Testis (tissue), 3 donors: ENCODE measurements around the gene TMEM181. TPM values are rescaled to one million over a fixed set of nuclear protein-coding genes. Genes with fewer than 3 reads are reported as not detected.

ENCODE experiments used
- DNase-seq: peaks from one replicate; pipeline ENCODE4 v3.0.0-alpha.2; 2019
- H3K27ac ChIP-seq, 2 donors: fragments of 200-600 bp; sonication (generic); one replicate each; pipeline ENCODE4 v1.5.1; 2019
- H3K27me3 ChIP-seq: fragments of 200-600 bp; sonication (generic); one replicate; pipeline ENCODE4 v1.5.1; 2019
- H3K36me3 ChIP-seq: fragments of 200-600 bp; sonication (generic); one replicate; pipeline ENCODE4 v1.5.1; 2017; ENCODE audit warnings: low read depth; ENCODE audit errors: missing control alignments
- H3K4me1 ChIP-seq: fragments of 200-600 bp; sonication (generic); one replicate; pipeline ENCODE4 v1.5.1; 2019
- H3K4me3 ChIP-seq, 2 donors: fragments of 200-600 bp; sonication (generic); one replicate each; pipeline ENCODE4 v1.5.1; 2017 to 2019
- H3K9me3 ChIP-seq: fragments of 200-600 bp; sonication (generic); one replicate; pipeline ENCODE4 v1.5.1; 2017
- POLR2A ChIP-seq: fragments of 450-650 bp; IDR thresholded peaks from one replicate; pipeline ENCODE4 v1.6.1; 2017; ENCODE audit warnings: antibody characterized with exemption, mild to moderate bottlenecking, moderate library complexity
- WGBS, 2 donors: methylation state at CpG; one replicate each; pipeline ENCODE4 v1.1.5; 2018; 5-methylcytosine and 5-hydroxymethylcytosine counted together
- intact Hi-C: fragments of 100-400 bp; cut with DNase I; formaldehyde crosslinking; loops from one replicate; pipeline ENCODE4 v1.15.1; 2023; ENCODE audit warnings: low total_unique reads
- polyA plus RNA-seq: library from polyadenylated mRNA; stranded (reverse); fragments of 350-450 nt; fragmentation: Illumina TruSeq; extraction: RNeasy Lipid Tissue Mini Kit (QIAGEN cat#74804); gene quantifications from one replicate; pipeline ENCODE4 v1.2.3, GENCODE V29; 2014; ENCODE audit warnings: low read depth, low replicate concordance; ENCODE audit not compliant: insufficient read depth
- total RNA-seq, 2 donors: library from RNA; depleted of rRNA; stranded (reverse); fragments of >200 nt; gene quantifications; one replicate each; pipeline ENCODE4 v1.2.3, GENCODE V29; 2016
- TF ChIP-seq, protein P1 (sequence below), 3 experiments: fragments of 450-650 bp in 2 of 3; fragments of 200-600 bp in 1 of 3; sonication (generic) in 1 of 3; IDR thresholded peaks; one replicate each; pipeline ENCODE4 v1.5.1; 2016 to 2019; ENCODE audit warnings: antibody characterized with exemption in 3 of 3, mild to moderate bottlenecking in 2 of 3, moderate library complexity in 1 of 3

Gene TMEM181
- total and polyA plus RNA-seq, 3 donors from 2014 or later, result 41.4 to 81.0 (median 74.6) TPM

DNA sequence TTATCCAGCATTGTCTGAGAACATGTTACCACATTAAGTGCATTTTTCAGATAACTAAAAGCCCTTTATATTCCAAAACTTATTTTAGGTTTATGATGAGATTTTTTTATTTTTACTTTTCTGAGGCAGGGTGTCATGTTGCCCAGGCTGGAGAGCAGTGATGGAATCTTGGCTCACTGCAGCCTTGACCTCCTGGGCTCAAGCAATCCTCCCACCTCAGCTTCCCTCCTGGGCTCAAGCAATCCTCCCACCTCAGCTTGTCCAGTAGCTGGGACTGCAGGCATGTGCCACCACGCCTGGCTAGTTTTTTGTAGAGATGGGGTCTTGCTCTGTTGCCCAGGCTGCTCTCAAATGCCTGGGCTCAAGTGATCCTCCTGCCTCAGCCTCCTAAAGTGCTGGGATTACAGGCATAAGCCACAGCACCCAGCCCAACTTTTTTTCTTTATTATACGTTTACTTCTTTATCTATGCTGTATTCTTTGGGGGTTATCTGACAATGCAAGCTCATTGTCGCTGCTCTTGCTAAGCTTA lies 78.5 kb downstream of the TMEM181 start:
- 56 to 68% methylated on average over 3 of the region's 3 CpGs for WGBS, 2 donors
- Histone ChIP-seq H3K9me3 (no peaks in the 10 kb centered on the region), H3K27me3 (no peaks in the 10 kb centered on the region), H3K4me3 (no peak overlapping the region), H3K4me1 (peaks cover 27% of the 10 kb centered on the region), H3K36me3 (no peaks in the 10 kb centered on the region), H3K27ac (no peak overlapping the region)
- intact Hi-C loops, result no loop called here
- DNase-seq, result no peak
- TF ChIP-seq POLR2A, result no peak
- TF ChIP-seq, protein P1, sequence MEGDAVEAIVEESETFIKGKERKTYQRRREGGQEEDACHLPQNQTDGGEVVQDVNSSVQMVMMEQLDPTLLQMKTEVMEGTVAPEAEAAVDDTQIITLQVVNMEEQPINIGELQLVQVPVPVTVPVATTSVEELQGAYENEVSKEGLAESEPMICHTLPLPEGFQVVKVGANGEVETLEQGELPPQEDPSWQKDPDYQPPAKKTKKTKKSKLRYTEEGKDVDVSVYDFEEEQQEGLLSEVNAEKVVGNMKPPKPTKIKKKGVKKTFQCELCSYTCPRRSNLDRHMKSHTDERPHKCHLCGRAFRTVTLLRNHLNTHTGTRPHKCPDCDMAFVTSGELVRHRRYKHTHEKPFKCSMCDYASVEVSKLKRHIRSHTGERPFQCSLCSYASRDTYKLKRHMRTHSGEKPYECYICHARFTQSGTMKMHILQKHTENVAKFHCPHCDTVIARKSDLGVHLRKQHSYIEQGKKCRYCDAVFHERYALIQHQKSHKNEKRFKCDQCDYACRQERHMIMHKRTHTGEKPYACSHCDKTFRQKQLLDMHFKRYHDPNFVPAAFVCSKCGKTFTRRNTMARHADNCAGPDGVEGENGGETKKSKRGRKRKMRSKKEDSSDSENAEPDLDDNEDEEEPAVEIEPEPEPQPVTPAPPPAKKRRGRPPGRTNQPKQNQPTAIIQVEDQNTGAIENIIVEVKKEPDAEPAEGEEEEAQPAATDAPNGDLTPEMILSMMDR (IDR thresholded peaks at IDR 0.05), result no peak

DNA sequence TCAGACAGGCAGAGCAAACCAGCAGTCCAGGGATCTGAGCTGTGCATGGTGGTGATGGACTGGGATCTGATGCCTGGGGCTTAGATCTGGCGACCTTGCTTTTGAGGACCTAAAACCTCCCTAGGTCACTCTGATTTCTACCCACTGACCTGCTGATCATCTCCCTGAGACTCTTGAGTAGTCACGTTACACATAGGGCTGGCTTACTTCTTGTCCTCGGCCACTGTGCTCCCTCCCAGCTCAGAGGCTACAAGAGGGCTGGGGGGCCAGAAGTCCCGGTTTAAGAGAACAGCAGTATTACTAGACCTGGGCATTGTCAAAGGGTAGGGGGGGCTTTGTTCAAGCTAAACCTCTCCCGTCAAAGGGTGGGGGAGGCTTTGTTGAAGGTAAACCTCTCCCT lies 79.2 kb downstream of the TMEM181 start:
- no peak for DNase-seq
- no peak overlapping the region for H3K27ac ChIP-seq
- H3K36me3 ChIP-seq, result no peaks in the 10 kb centered on the region
- H3K4me3 ChIP-seq, result no peak overlapping the region
- peaks cover 30% of the 10 kb centered on the region for H3K4me1 ChIP-seq
- no peaks in the 10 kb centered on the region for H3K9me3 ChIP-seq
- WGBS, 2 donors, result 75 to 81% methylated on average over 5 of the region's 5 CpGs
- H3K27me3 ChIP-seq, result no peaks in the 10 kb centered on the region
- TF ChIP-seq, protein P1 (IDR thresholded peaks at IDR 0.05), result no peak
- no peak for TF ChIP-seq POLR2A
- intact Hi-C loops, result no loop called here

DNA sequence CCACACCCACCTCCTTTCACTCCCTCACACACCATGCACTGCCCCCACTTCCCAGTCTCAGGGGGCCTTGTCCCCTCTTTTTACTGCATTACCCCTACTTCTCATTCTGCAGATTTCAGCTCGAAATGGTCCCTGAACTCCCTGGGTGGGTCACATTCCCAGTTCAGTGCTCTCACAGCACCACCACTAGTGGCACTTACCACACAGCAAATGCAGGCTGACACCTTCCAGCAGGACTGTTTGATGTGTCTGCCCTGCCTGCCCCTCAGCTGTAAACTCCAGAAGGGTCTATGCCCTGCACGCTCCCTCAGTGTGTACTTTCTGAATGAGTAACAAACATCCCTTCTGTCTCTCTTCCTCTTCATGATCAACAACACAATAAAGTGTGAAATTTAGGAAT lies 80.6 kb downstream of the TMEM181 start:
- Histone ChIP-seq H3K4me1 (peaks cover 30% of the 10 kb centered on the region), H3K36me3 (no peaks in the 10 kb centered on the region), H3K9me3 (no peaks in the 10 kb centered on the region), H3K27me3 (no peaks in the 10 kb centered on the region), H3K27ac (peak overlapping the region in 1 of 2 donors; percentile 14), H3K4me3 (no peak overlapping the region)
- no peak for DNase-seq
- TF ChIP-seq, protein P1 (IDR thresholded peaks at IDR 0.05), result no peak
- no peak for TF ChIP-seq POLR2A
- intact Hi-C loops, result no loop called here
- 79 to 90% methylated on average over 2 of the region's 2 CpGs for WGBS, 2 donors

DNA sequence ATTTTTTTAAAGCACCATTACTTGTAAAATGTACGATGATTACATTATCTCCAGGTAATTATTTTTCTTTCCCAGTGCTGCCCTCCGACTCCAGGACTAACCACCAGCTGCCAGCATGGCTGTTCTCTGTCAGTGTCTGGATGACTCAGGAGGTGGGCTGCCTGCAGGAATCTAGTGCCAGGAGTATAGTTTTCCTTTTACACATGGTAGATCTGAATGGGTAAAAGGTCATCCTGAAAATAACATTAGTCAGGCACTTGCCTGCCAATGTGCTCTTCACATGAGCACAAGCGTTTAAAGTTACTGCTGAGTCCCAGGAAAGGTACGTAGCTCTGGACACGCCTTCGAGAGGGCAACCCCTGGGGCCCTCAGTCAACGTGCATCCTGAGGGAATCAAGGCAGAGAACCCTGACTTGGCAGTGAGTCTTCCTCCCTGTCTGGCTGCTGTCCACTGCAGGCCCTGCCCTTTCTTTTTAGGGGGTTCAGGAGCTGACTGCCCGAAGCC lies 82.3 kb downstream of the TMEM181 start:
- DNase-seq, result no peak

More for the DNA sequence above, 82.3 kb downstream of the TMEM181 start:
- H3K27ac ChIP-seq, result peak overlapping the region; percentile 88 to 95
- H3K4me3 ChIP-seq, result no peak overlapping the region
- H3K27me3 ChIP-seq, result no peaks in the 10 kb centered on the region
- 39 to 45% methylated on average over 8 of the region's 8 CpGs for WGBS, 2 donors
- H3K36me3 ChIP-seq, result no peaks in the 10 kb centered on the region
- H3K4me1 ChIP-seq, result peaks cover 30% of the 10 kb centered on the region
- H3K9me3 ChIP-seq, result no peaks in the 10 kb centered on the region
- TF ChIP-seq, protein P1 (IDR thresholded peaks at IDR 0.05), result no peak
- TF ChIP-seq POLR2A, result no peak
- intact Hi-C loops, result no loop called here
